CD4-positive, alpha-beta T cell treated with Interleukin-4 for 4 hours (primary cell): ENCODE results near the gene SRCAP.

Experiments used
- DNase-seq: peaks from one replicate; pipeline ENCODE4 v3.0.0-alpha.2; 2020

The SRCAP gene

DNA sequence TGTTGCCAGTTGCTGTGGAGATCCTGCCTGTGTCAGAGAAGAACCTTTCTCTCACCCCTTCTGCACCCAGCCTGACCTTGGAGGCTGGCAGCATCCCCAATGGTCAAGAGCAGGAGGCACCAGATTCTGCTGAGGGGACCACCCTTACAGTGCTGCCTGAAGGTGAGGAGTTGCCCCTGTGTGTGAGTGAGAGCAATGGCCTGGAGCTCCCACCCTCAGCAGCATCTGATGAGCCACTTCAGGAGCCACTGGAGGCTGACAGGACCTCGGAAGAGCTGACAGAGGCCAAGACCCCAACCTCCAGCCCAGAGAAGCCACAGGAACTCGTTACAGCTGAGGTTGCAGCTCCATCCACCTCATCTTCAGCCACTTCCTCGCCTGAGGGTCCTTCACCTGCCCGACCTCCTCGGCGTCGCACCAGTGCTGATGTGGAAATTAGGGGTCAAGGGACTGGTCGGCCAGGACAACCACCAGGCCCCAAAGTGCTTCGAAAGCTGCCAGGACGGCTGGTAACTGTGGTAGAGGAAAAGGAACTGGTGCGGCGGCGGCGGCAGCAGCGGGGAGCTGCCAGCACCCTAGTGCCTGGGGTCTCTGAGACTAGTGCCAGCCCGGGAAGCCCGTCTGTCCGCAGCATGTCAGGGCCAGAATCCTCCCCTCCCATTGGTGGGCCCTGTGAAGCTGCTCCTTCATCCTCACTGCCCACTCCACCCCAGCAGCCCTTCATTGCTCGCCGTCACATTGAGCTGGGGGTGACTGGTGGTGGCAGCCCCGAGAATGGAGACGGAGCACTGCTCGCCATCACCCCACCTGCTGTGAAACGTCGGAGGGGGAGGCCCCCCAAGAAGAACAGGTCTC lies 39.0 kb downstream of the SRCAP start:
- no peak for DNase-seq

DNA sequence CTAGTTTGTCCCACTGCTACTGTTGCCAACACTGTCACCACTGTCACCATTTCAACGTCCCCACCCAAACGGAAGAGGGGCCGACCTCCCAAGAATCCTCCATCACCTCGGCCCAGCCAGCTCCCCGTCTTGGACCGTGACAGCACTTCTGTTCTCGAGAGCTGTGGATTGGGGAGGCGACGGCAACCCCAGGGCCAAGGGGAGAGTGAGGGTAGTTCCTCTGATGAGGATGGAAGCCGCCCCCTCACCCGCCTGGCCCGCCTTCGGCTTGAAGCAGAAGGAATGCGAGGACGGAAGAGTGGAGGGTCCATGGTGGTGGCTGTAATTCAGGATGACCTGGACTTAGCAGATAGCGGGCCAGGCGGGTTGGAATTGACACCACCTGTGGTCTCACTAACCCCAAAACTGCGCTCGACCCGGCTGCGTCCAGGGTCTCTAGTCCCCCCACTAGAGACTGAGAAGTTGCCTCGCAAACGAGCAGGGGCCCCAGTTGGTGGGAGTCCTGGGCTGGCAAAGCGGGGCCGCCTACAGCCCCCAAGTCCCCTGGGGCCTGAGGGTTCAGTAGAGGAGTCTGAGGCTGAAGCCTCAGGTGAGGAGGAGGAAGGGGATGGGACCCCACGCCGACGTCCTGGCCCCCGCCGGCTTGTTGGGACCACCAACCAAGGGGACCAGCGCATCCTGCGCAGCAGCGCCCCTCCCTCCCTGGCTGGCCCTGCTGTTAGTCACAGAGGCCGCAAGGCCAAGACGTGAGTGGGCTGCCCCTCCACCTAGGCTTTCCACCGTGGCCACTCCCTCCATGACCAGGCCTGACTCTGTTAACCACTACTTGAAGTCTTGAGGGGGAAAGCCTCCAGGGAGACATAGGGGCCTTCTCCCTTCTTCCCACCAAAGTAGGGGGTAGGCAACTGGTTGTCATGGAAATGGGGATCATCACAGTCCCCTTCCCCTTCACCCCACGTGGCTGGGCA lies 40.3 kb downstream of the SRCAP start:
- DNase-seq, result no peak

DNA sequence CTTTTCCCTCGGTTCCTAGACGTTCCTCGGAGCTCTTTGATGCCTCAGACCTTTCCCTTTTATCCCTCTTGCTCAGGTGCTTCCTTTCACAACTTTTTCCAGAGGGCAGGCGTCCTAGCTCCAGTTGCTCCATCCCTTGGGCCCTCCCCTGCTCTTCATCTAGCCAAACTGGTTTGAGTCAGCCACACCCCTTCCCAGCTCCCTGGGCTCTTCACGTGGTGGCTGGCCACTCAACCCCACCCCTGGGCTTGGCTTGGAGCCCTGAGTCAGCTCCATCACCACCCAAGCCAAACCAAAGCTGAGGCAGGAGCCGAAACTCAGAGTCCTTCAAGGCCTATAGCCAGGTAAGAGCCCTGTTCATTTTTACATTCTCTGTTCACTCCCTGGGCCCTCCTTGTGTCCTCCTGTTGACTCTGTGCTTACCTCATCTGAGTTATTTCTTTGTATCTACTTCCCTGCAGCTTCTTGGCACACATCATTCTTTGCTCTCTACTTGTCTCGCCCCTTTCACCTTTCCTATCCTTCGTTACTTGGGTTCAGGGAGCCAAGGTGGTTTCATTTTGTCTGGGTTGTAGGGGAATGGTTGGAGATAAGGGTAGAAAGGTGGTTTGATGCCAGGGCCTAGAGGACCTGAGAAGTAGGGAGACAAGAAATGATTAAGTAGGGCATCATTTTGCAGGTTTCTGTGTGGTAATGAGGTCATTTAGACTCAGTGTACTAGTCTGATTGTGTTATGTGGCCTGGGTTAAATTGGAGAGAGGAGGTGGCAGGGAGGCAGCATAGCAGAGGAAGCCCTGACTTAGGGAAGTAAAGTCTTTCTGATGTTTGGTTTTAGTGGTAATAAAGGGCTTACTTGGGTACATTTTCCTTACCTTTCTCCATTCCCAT lies 41.6 kb downstream of the SRCAP start:
- no peak for DNase-seq

DNA sequence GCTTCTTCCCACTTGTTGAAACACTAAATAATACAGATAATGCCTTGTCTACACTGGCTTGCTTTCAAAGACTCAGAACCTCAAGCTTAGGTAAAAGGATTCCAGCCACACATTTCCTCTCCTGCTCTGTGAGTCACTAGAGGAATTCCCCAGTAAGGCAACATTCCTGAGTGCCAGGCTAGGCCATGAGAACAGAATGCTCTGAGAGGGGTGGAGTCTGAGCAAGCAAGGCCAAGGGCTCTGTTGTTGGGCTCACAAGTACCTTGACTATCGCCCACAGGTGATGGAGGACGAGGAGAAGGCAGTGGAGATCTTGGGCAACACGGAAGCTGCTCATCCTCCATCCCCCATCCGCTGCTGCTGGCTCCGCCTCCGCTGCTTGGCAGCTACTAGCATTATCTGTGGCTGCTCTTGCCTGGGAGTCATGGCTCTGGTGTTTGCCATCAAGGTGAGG lies 42.5 kb downstream of the SRCAP start:
- no peak for DNase-seq

DNA sequence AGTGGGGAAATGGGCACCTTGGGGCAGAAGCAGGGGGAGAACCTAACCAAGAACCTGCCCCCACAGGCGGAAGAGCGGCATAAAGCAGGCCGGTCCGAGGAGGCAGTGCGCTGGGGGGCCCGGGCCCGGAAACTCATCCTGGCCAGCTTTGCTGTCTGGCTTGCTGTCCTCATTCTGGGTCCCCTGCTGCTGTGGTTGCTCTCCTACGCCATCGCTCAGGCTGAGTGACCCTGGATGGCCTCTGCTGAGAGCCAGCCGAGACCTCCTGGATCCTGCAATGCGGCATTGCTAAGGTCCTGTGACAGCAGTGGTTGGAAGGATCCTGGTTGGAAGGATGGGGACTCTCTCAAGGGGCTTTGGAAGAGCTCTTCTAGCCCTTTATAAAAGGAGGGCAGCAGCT lies 44.7 kb downstream of the SRCAP start:
- DNase-seq, result no peak

DNA sequence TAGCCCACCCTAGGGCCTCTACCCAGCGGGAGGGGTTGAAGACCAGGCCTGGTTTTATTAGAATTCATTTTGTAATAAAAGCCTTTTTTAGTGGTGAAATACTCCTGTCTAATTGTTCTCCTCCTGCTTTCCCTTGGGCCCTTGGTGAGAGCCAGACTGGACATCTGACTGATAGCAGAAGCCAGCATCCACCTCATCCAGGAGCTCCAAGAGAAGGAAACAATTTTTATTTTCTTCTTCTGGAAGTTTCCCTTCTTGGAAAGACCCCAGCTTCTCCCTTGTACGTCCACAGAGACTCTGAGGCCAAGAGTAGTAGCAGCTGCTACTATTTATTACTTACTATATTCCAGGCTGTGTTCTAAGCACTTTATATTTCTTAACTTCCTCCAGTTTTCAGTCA lies 45.2 kb downstream of the SRCAP start:
- no peak for DNase-seq

DNA sequence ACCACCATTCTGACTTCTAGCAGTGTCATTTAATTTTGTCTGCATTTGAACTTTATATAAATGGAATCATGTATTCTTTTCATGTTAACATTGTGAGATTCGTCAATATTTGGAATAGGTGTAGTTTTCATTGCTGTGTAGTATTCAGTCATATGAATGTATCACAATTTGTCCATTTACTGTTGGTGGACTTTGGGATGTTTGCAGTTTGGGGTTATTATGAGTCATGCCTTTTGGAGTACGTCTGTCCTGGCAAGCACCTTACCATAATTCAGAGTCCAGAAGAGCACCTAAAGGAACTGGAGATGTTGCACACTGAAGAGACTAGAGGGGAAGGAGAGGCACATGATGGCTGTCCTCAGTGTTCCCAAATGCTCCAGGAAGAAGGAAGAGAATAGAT lies 46.1 kb downstream of the SRCAP start:
- no peak for DNase-seq

DNA sequence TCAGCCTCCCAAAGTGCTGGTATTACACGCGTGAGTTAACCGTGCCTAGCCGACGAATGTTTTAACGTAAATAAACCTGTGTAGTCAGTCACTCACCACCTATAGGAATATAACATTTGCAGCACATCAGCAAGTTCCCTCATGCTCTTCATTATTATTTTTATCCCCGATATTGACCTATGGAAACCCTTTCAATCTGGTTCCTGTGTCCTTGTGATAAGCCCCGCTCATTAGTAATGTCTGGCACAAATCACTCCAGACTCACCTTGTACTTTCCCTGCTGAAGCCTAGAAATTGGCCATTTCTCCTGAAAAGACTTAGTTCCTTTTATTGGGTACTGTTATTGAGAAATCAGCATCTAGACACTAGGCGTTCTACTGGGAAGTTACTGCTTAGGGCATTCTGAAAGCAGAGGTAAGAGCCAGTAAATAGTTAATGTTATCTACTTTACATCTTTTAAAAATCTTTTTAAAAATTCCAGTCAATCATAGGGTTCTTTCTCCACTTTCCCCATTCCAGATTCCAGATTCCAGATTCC lies 47.7 kb downstream of the SRCAP start:
- DNase-seq, result no peak

DNA sequence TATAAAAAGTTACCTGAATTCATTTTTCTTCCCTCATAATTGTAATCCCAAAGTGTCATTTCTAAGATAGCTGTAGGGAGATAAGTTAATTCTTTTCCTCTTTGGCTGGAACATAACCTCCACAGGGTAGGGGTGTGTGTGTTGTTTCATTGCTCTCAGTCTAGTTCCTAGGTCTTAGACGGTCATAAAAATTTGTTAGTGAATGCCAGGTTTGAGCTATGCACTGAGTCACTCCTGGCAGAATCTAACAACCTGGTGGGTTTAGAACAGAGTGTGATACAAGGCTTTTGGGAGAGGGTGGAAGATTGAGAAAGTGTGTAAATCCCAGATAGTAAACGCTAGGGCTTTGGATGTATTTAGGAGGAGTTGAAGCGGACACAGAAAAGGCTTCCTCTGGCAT lies 48.4 kb downstream of the SRCAP start:
- no peak for DNase-seq

DNA sequence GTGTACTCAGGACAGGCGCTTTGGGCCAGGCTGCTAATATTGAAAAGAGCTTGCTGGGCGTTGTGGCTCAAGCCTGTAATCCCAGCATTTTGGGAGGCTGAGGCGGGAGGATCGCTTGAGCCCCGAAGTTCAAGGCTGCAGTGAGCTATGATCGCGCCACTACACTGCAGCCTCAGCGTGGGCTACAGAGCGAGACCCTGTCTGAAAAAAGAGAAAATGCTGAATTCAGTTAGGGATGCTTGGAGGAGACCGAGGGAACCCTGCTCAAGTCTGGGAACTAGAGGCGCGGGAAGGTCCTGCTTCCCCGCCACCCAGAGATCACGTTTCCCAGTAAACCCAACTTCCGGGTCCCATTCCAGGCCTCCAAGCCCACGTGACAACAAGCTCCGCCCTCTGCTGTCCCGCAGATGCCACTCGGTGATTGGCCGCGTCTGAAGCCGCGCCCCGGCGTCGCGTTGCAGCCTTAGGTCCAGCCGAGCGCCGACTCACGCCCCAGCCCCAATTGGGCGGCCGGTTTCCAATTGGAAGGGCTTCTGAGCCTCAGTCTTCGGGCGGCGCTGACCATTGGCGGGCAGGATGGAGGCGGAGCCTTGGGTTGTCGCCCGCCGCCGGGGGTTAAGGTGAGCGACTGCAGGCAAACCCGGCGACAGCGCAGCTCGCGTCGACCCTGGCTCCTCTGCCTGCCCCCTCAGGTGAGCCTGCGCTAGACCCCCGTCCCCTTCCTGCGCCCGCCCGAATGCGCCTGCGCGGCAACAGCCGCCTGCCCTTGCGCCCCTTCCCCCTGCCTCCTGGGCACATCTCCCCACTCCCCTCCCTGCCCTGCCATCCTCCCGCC lies 49.0 kb downstream of the SRCAP start, which contains the start of gene PHKG2:
PHKG2 (plus strand) TSS at position 627 of the 835 bp plus-strand sequence. CDS start 396 bp downstream, outside the sequence.
- DNase-seq, result peak; percentile 97

DNA sequence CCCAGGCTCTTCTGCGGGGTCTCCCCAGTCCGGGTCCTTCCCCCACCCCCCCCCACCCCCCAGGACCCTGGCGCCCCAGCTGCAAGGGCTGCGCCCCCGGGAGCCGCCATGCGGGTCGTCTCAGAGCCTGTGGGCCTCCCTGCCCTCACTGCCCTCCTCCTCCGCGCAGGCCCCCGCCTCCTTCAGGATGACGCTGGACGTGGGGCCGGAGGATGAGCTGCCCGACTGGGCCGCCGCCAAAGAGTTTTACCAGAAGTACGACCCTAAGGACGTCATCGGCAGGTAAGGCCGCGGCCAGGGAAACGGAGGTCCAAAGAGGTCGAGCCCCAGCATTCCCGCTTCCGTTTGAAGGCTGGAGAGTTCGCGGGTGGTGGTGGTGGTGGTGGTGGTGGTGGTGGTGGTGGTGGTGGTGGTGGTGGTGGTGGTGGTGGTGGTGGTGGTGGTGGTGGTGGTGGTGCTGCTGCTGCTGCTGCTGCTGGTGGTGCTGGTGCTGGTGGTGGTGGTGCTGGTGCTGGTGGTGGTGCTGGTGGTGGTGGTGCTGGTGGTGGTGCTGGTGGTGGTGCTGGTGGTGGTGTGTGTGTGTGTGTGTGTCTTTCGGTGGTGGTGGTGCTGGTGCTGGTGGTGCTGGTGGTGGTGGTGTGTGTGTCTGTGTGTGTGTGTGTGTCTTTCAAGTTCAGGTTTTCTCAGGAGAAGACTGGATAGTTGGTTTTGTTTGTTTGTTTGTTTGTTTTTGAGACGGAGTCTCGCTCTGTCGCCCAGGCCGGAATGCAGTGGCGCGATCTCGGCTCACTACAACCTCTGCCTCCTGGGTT lies 49.9 kb downstream of the SRCAP start:
- DNase-seq, result peak; percentile 11

DNA sequence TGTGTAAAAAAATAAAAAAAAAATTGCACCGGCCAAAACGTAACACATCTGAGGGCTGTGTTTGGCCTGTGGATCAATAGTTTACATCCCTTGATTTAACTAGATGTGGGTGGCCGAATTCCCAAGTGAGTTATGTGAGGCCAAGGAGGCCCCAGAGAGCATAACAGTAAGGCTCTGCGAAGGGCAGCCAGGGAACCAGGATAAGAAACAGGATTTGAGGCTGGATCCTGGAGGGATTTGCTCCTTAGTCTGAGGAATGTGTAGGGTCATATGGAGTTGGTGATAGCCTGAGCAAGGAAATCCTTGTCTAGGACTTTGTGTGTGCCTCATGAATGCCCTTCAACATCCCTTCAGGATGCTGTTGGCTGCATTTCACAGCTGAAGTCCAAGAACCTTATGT lies 51.2 kb downstream of the SRCAP start:
- DNase-seq, result no peak

DNA sequence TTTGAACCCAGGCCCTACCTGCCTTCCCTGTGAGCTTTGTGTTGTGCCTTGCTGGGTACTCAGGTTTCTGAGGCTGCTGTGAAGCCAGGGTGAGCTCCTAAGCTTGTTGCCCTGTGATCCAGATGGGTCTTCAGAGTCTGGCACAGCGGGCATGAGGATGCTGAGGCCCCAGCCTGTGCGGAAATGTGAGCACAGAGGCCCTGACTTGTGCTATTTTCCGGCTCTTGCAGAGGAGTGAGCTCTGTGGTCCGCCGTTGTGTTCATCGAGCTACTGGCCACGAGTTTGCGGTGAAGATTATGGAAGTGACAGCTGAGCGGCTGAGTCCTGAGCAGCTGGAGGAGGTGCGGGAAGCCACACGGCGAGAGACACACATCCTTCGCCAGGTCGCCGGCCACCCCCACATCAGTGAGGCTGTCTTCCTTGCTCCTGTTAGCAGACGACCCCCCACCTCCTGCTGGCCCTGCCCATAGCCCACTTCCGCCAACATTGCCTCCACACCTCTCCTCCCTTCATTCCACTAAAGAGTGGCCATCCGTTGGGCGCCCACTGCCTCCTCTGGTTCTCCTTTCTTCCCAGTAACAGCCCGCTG lies 52.0 kb downstream of the SRCAP start:
- DNase-seq, result no peak

DNA sequence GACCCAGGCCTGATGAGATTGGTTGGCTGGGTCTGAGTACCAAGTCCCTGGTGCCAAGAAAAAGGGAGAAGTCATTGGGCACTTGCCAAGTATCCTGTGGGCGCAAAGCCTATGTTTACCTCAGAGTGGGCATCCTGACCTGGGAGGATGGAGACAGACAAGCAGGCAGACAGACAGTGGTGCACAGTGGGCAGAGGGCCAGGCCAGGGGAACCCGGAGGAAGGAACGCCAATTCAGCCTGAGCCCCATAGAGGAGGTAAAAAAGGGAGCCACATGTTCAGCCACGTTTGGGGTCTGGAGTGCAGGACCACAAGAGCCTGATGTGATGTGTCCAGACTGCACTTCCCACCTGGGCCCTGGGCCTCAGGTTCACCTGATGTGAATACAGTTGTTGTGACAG lies 54.6 kb downstream of the SRCAP start:
- DNase-seq, result no peak

DNA sequence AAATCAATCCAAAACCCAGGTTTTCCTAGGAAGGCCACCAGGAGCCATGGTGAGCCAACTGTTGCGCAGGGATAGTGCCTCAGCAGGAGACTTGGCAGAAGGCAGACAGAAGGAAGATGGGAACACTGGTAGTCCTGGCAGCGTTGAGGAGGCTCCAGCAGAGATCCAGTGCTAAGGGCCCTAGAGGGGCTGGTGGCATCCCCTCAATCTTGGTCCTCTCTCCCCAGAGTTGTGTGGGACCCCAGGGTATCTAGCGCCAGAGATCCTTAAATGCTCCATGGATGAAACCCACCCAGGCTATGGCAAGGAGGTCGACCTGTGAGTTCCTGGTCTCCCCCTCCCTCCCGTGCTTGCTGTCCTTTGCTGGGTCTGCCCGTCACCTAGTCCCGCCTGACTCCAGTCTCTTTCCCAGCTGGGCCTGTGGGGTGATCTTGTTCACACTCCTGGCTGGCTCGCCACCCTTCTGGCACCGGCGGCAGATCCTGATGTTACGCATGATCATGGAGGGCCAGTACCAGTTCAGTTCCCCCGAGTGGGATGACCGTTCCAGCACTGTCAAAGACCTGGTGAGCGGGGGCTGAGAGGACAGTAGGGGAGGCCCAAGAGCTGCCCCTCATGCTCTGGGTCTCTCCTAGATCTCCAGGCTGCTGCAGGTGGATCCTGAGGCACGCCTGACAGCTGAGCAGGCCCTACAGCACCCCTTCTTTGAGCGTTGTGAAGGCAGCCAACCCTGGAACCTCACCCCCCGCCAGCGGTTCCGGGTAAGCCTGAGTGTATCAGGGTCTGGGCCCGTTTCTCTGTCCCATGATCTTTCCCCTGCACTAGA lies 57.2 kb downstream of the SRCAP start:
- no peak for DNase-seq

DNA sequence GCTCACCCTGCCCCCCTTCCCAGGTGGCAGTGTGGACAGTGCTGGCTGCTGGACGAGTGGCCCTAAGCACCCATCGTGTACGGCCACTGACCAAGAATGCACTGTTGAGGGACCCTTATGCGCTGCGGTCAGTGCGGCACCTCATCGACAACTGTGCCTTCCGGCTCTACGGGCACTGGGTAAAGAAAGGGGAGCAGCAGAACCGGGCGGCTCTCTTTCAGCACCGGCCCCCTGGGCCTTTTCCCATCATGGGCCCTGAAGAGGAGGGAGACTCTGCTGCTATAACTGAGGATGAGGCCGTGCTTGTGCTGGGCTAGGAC lies 57.8 kb downstream of the SRCAP start:
- no peak for DNase-seq

DNA sequence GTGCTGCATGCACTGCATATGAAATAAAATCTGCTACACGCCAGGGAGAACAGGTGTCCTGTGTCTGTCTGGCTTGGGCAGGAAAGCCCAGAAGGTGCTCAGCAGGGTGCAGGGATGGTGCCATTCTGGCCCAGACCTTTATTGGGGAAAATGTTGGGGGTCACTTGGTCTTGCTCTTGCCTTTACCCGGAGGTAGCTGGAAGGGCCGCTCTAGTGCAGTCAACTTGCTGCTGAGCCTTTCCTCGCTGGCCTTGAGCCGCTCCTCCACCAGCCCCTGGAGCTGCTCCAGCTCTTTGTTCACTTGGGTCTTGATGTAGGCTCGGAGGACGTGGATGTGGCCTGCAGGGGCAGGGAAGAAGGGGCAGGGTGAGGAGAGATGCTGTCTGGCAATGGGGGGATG lies 58.3 kb downstream of the SRCAP start:
- no peak for DNase-seq

DNA sequence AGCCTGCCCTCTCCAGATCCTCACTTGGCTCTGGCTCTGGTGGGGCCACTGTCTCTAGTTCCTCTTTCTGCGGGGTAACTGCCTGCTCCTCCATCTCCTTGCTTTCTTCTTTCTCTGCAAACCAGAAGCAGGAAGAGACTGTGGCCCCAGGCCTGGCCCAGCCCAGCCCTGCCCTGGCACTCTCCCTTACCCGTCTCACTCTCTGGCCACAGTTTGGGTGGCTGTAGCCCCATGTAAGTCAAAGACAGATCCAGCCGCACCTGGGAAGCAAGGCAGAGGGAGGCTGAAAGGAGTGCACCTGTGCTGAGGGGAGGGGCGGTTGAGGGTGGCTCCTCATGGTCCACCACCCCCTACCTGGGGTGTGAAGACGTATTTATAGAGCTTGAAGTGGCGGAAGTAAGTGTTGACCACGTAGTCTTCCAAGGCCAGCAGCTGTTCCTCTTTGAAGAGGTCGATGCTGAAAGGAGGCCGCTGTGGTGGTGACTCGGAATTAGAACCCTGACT lies 60.1 kb downstream of the SRCAP start:
- no peak for DNase-seq

DNA sequence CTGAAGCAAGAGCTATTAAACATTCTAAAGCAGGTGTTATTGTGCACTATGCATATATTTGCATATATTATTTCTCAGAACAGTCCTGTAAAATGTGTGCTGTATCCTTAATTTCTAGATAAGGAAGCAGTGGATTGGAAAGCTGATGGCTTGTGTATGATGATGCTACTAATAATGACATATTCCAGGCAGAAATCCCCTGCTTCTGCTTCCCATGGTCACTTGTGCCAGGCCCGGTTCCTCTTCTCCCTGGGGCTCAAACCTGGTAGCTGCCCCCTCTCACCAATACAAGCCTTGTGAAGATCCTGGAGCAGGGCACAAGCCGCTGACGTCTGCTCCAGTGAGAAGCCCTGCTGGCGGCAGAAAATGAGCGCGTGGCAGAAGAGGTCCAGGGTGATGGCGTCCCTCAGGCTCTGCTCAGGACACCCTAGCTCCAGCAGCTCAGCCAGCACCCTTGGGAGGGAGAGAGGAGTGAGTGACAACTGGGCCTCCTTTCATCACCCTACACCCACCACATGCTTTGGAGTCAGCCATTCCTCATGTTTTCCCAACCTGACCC lies 61.1 kb downstream of the SRCAP start:
- no peak for DNase-seq
